Left ventricle myocardium inferior (tissue), 1 donor: ENCODE data around the gene FAM117B. TPM values are rescaled to one million over a fixed set of nuclear protein-coding genes. Genes with fewer than 3 reads are reported as not detected.

Experiments
- DNase-seq: peaks from one replicate; pipeline ENCODE4 v3.0.0-alpha.2; 2020
- H3K27ac ChIP-seq: fragments of 200-600 bp; replicated peaks from 2 replicates; pipeline ENCODE4 v1.8.0; 2021
- H3K27me3 ChIP-seq: fragments of 200-600 bp; 2 replicates; pipeline ENCODE4 v1.8.0; 2021; ENCODE audit warnings: low read depth
- H3K36me3 ChIP-seq: fragments of 200-600 bp; 2 replicates; pipeline ENCODE4 v1.8.0; 2021
- H3K4me1 ChIP-seq: fragments of 200-600 bp; 2 replicates; pipeline ENCODE4 v1.8.0; 2021
- H3K4me3 ChIP-seq: fragments of 200-600 bp; 2 replicates; pipeline ENCODE4 v1.8.0; 2021; ENCODE audit warnings: mild to moderate bottlenecking, moderate library complexity
- H3K9me3 ChIP-seq: fragments of 200-600 bp; replicated peaks from 2 replicates; pipeline ENCODE4 v1.8.0; 2021
- CTCF ChIP-seq: fragments of 200-600 bp; IDR thresholded peaks from 2 replicates; pipeline ENCODE4 v1.8.0; 2021; ENCODE audit warnings: antibody characterized with exemption, mild to moderate bottlenecking, borderline replicate concordance
- intact Hi-C: fragments of 100-400 bp; cut with micrococcal nuclease; formaldehyde crosslinking; loops from one replicate; pipeline ENCODE4 v1.11.0; 2022
- total RNA-seq: library from RNA; stranded (reverse); fragmentation: NEBNext Ultra II Directional; extraction: Animal tissue kit (Norgen Biotek cat#: 25700); gene quantifications from one replicate; pipeline ENCODE4 v1.2.1, GENCODE V29; 2021
- donor health status: DM: no; HTN: yes; CAD: no; lungs with severe emphysema.

The FAM117B gene
- total RNA-seq, 1 donor from 2014 or later = 2.4 TPM

DNA sequence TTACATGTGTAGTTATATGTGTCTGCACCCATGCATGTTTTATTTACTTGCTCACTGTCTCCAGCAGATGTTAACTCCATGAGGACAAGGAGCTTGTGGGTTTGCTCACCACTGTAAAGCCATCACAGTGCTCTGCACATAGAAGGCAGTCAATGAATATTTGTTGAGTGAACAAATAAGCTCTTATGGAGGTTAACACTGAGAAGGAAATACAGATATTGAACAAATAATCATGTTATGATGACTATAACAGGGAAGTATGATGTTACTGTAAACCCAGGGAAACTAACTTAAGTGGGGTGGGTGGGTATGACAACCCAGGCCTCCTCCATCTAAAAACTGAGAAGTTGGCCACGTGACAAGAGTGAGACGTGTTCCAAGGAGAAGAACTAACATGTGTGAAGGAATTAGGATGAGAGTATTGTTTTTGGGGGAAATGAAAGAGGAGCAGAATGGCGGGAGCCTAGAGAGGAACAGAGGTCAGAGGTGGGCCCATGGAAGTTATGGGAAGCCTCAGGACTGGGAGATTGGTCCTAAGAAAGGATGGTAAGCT lies 6.0 kb upstream of the FAM117B start:
- no peak overlapping the region for H3K4me3 ChIP-seq
- H3K27ac ChIP-seq = no peak overlapping the region
- H3K27me3 ChIP-seq = no peaks in the 10 kb centered on the region
- intact Hi-C loops = no loop called here
- no peak for DNase-seq
- H3K36me3 ChIP-seq = no peaks in the 10 kb centered on the region
- no peaks in the 10 kb centered on the region for H3K9me3 ChIP-seq
- peaks cover 10% of the 10 kb centered on the region for H3K4me1 ChIP-seq
- no peak for TF ChIP-seq CTCF

GRCh38 chr2:202632682-202633290 lies 2.0 kb upstream of the FAM117B start:
- intact Hi-C loops = no loop called here
- Histone ChIP-seq H3K27me3 (no peaks in the 10 kb centered on the region), H3K4me1 (peaks cover 31% of the 10 kb centered on the region), H3K36me3 (no peaks in the 10 kb centered on the region), H3K4me3 (no peak overlapping the region), H3K27ac (peak overlapping the region; percentile 94), H3K9me3 (no peaks in the 10 kb centered on the region)
- TF ChIP-seq CTCF = no peak
- peak; percentile 36 for DNase-seq

GRCh38 chr2:202633470-202633869 lies 1.3 kb upstream of the FAM117B start:
- H3K27ac ChIP-seq = peak overlapping the region; percentile 94
- no peaks in the 10 kb centered on the region for H3K36me3 ChIP-seq
- intact Hi-C loops = no loop called here
- no peaks in the 10 kb centered on the region for H3K27me3 ChIP-seq
- peaks cover 31% of the 10 kb centered on the region for H3K4me1 ChIP-seq
- H3K4me3 ChIP-seq = no peak overlapping the region
- no peak for DNase-seq
- H3K9me3 ChIP-seq = no peaks in the 10 kb centered on the region
- TF ChIP-seq CTCF = no peak

GRCh38 chr2:202635428-202636212 lies 851 bp downstream of the FAM117B start:
- no peaks in the 10 kb centered on the region for H3K27me3 ChIP-seq
- no peaks in the 10 kb centered on the region for H3K36me3 ChIP-seq
- H3K9me3 ChIP-seq = no peaks in the 10 kb centered on the region
- H3K4me1 ChIP-seq = peaks cover 40% of the 10 kb centered on the region
- peak overlapping the region; percentile 94 for H3K27ac ChIP-seq
- TF ChIP-seq CTCF = peak; percentile 36
- intact Hi-C loops = no loop called here
- H3K4me3 ChIP-seq = peak overlapping the region; percentile 97
- peak; percentile 83 for DNase-seq

- H3K4me3 ChIP-seq = peak overlapping the region; percentile 97
- TF ChIP-seq CTCF = no peak
- DNase-seq = no peak
- peaks cover 40% of the 10 kb centered on the region for H3K4me1 ChIP-seq
- peak overlapping the region; percentile 94 for H3K27ac ChIP-seq
- no peaks in the 10 kb centered on the region for H3K27me3 ChIP-seq
- H3K36me3 ChIP-seq = no peaks in the 10 kb centered on the region
- intact Hi-C loops = no loop called here
- H3K9me3 ChIP-seq = no peaks in the 10 kb centered on the region
These were observed 1.4 kb downstream of the FAM117B start for GRCh38 chr2:202636213-202636513.
